CD14-positive monocyte (primary cell): ENCODE data around the gene INO80. TPM values are rescaled to one million over a fixed set of nuclear protein-coding genes. Genes with fewer than 3 reads are reported as not detected.
A peak's percentile ranks its signal among the peaks of the same experiment; 100 is the strongest.

Experiments used
- DNase-seq, 3 donors: peaks; one replicate each; pipeline ENCODE4 v3.0.0-alpha.2; 2011 to 2022
- H2AFZ ChIP-seq: 2 replicates; pipeline ENCODE4 v1.6.0; 2012; ENCODE audit warnings: mild to moderate bottlenecking, low read depth, low read length, inconsistent platforms; ENCODE audit not compliant: insufficient read depth, poor library complexity, severe bottlenecking
- H3K27ac ChIP-seq, 2 donors: 1 replicate in 1 of 2; 2 replicates in 1 of 2; pipeline ENCODE4 v1.5.1; 2012 to 2013; ENCODE audit warnings: low read length in 2 of 2, control low read depth in 1 of 2, inconsistent platforms in 1 of 2, low read depth in 1 of 2, mild to moderate bottlenecking in 1 of 2
- H3K27me3 ChIP-seq, 2 donors: one replicate each; pipeline versions ENCODE4 v1.6.0 to v1.6.1; 2011 to 2013; ENCODE audit warnings: low read length in 2 of 2; ENCODE audit not compliant: control insufficient read depth in 2 of 2, insufficient read depth in 2 of 2
- H3K36me3 ChIP-seq, 2 donors: replicated peaks in 1 of 2; 1 replicate in 1 of 2; 2 replicates in 1 of 2; pipeline versions ENCODE4 v1.5.1 to v1.6.1; 2012 to 2013; ENCODE audit warnings: low read length in 2 of 2, control low read depth in 1 of 2, inconsistent platforms in 1 of 2, mild to moderate bottlenecking in 1 of 2; ENCODE audit not compliant: insufficient read depth in 2 of 2, control insufficient read depth in 1 of 2
- H3K4me1 ChIP-seq, 2 donors: 1 replicate in 1 of 2; 2 replicates in 1 of 2; pipeline versions ENCODE4 v1.5.1 to v1.6.1; 2012 to 2013; ENCODE audit warnings: low read length in 2 of 2, control low read depth in 1 of 2, inconsistent platforms in 1 of 2, mild to moderate bottlenecking in 1 of 2, moderate library complexity in 1 of 2; ENCODE audit not compliant: insufficient read depth in 2 of 2, control insufficient read depth in 1 of 2
- H3K4me2 ChIP-seq: replicated peaks from 2 replicates; pipeline ENCODE3; 2012; ENCODE audit warnings: low read length, moderate library complexity, mild to moderate bottlenecking; ENCODE audit not compliant: poor library complexity, severe bottlenecking; ENCODE audit errors: extremely low read depth
- H3K4me3 ChIP-seq, 3 experiments: fragments of 200-600 bp in 1 of 3; sonication (generic) in 1 of 3; replicated peaks in 1 of 3; 1 replicate in 2 of 3; 2 replicates in 1 of 3; pipeline ENCODE4 v1.5.1; 2011 to 2013; ENCODE audit warnings: low read length in 3 of 3, mild to moderate bottlenecking in 3 of 3, control low read depth in 2 of 3, low read depth in 2 of 3, inconsistent platforms in 1 of 3, moderate library complexity in 1 of 3
- H3K79me2 ChIP-seq: 2 replicates; pipeline ENCODE4 v1.6.0; 2012; ENCODE audit warnings: mild to moderate bottlenecking, control low read depth, inconsistent platforms, low read length, moderate library complexity; ENCODE audit not compliant: insufficient read depth
- H3K9ac ChIP-seq: 2 replicates; pipeline ENCODE4 v1.6.0; 2017; ENCODE audit warnings: low read length, mild to moderate bottlenecking; ENCODE audit not compliant: insufficient read depth, poor library complexity, severe bottlenecking
- H3K9me3 ChIP-seq, 2 donors: replicated peaks in 1 of 2; 1 replicate in 1 of 2; 2 replicates in 1 of 2; pipeline versions ENCODE4 v1.5.1 to v1.6.1; 2012 to 2013; ENCODE audit warnings: low read length in 2 of 2, control low read depth in 1 of 2; ENCODE audit not compliant: control insufficient read depth in 1 of 2, insufficient read depth in 1 of 2
- H4K20me1 ChIP-seq: 2 replicates; pipeline ENCODE4 v1.6.0; 2012; ENCODE audit warnings: mild to moderate bottlenecking, low read length, control low read depth, moderate library complexity; ENCODE audit not compliant: insufficient read depth
- H3K27ac Mint-ChIP-seq, 7 donors: one replicate each; pipeline ENCODE4 v1.8.0; 2020; ENCODE audit warnings: mild to moderate bottlenecking in 7 of 7, mixed read lengths in 7 of 7, moderate library complexity in 6 of 7, inconsistent platforms in 2 of 7
- H3K27me3 Mint-ChIP-seq, 3 donors: one replicate each; pipeline ENCODE4 v1.8.0; 2021 to 2022; ENCODE audit warnings: low read depth in 3 of 3, mild to moderate bottlenecking in 3 of 3, mixed read lengths in 3 of 3, moderate library complexity in 3 of 3, inconsistent platforms in 1 of 3
- H3K36me3 Mint-ChIP-seq, 2 donors: one replicate each; pipeline ENCODE4 v1.8.0; 2020; ENCODE audit warnings: mixed read lengths in 2 of 2, inconsistent platforms in 1 of 2, mild to moderate bottlenecking in 1 of 2
- H3K4me1 Mint-ChIP-seq: one replicate; pipeline ENCODE4 v1.8.0; 2020; ENCODE audit warnings: mild to moderate bottlenecking, mixed read lengths
- H3K4me3 Mint-ChIP-seq, 2 donors: one replicate each; pipeline ENCODE4 v1.8.0; 2020; ENCODE audit warnings: mild to moderate bottlenecking in 2 of 2, mixed read lengths in 2 of 2, moderate library complexity in 1 of 2
- H3K9me3 Mint-ChIP-seq, 7 donors: one replicate each; pipeline ENCODE4 v1.8.0; 2020 to 2022; ENCODE audit warnings: mixed read lengths in 7 of 7, mild to moderate bottlenecking in 6 of 7, moderate library complexity in 6 of 7, inconsistent platforms in 2 of 7
- WGBS: methylation state at CpG from one replicate; pipeline ENCODE4 v1.1.5; 2013; ENCODE audit warnings: missing lambda C conversion rate; ENCODE audit not compliant: insufficient coverage; 5-methylcytosine and 5-hydroxymethylcytosine counted together
- intact Hi-C, 2 donors: fragments of 100-400 bp; cut with micrococcal nuclease; formaldehyde crosslinking; loops; one replicate each; pipeline versions ENCODE4 v1.15.0 to v1.15.1; 2023
- polyA plus RNA-seq, 3 donors: library from polyadenylated mRNA; depleted of rRNA in 1 of 3; unstranded in 2 of 3; stranded (reverse) in 1 of 3; fragments of 300-500 nt in 2 of 3; fragments of >200 nt in 1 of 3; fragmentation: Illumina TruSeq in 2 of 3; gene quantifications; 1 replicate in 2 of 3; 2 replicates in 1 of 3; pipeline ENCODE4 v1.2.3, GENCODE V29; 2012 to 2021
- TF ChIP-seq, protein P1 (sequence below): fragments of 200-600 bp; IDR thresholded peaks from one replicate; pipeline ENCODE4 v1.8.0; 2022; ENCODE audit warnings: antibody characterized with exemption, mild to moderate bottlenecking

Gene INO80
- polyA plus RNA-seq, 3 donors = 2.3 to 13.1 (median 2.4) TPM

DNA sequence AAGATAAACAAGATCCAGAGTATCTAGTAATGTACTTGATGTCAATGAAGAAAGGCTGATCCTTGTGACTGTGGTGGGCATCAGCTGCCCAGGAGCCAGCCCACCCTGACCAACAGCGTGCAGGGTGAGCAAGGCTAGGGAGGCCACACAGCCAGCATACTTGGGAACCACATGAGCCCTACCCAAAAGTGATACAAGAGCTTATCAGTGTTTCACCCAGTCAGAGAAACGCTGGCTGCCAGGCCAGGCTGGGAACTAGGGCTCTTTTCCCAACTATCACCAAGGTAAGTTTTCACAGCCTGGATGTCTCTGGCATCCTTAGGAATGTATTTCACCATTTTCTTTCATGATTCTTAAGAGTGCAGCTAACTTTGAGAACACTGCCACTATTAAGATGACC is 137.9 kb downstream of the INO80 start:
- no peaks in the 10 kb centered on the region for H3K27me3 ChIP-seq

DNA sequence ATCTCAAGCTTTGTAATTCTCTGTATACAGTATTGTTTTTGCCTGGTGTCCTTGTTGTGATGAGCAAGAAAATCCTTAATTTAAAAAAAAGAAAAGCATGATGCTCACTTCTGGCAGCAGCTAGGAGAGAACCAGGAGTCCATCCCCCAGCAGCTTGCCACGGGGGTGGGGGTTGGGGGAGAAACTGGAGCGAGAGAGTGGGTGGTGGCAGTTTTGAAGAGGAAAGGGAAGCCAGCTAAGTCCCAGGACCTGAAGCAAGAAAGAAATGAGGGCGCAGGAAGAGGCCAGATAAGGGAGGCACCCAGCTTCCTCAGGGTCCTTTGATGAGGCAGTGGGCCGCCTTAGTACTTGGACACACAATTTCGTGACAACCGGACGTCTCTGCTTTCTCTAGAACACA is 139.3 kb downstream of the INO80 start:
- Histone ChIP-seq H3K27ac (no peak overlapping the region), H3K9ac (no peak overlapping the region), H3K4me3 (no peak overlapping the region), H3K4me2 (no peak overlapping the region), H3K79me2 (no peaks in the 10 kb centered on the region), H2AFZ (no peak overlapping the region), H3K27me3 (no peaks in the 10 kb centered on the region), H4K20me1 (peaks cover 4% of the 10 kb centered on the region), H3K9me3 (no peaks in the 10 kb centered on the region), H3K4me1 (no peaks in the 10 kb centered on the region), H3K36me3 (peaks cover 57 to 64% of the 10 kb centered on the region in 2 donors)
- H3K36me3 Mint-ChIP-seq = peaks cover 62 to 74% of the 10 kb centered on the region in 2 donors
- H3K27ac Mint-ChIP-seq = peak overlapping the region in 2 of 7 donors; percentile 16
- WGBS = 76% methylated on average over 6 of the region's 7 CpGs
- no peak overlapping the region for H3K4me3 Mint-ChIP-seq
- peaks cover 0 to 3% (median 1%) of the 10 kb centered on the region in 3 donors for H3K27me3 Mint-ChIP-seq
- TF ChIP-seq, protein P1, sequence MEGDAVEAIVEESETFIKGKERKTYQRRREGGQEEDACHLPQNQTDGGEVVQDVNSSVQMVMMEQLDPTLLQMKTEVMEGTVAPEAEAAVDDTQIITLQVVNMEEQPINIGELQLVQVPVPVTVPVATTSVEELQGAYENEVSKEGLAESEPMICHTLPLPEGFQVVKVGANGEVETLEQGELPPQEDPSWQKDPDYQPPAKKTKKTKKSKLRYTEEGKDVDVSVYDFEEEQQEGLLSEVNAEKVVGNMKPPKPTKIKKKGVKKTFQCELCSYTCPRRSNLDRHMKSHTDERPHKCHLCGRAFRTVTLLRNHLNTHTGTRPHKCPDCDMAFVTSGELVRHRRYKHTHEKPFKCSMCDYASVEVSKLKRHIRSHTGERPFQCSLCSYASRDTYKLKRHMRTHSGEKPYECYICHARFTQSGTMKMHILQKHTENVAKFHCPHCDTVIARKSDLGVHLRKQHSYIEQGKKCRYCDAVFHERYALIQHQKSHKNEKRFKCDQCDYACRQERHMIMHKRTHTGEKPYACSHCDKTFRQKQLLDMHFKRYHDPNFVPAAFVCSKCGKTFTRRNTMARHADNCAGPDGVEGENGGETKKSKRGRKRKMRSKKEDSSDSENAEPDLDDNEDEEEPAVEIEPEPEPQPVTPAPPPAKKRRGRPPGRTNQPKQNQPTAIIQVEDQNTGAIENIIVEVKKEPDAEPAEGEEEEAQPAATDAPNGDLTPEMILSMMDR = no peak
- no peaks in the 10 kb centered on the region for H3K9me3 Mint-ChIP-seq
- DNase-seq = no peak
- intact Hi-C loops = no loop called here
- H3K4me1 Mint-ChIP-seq = no peaks in the 10 kb centered on the region

More for the DNA sequence above, 137.9 kb downstream of the INO80 start:
- Histone ChIP-seq H3K27ac (no peak overlapping the region), H3K4me1 (no peaks in the 10 kb centered on the region), H3K9me3 (no peaks in the 10 kb centered on the region), H3K9ac (no peak overlapping the region), H2AFZ (no peak overlapping the region), H4K20me1 (peaks cover 4% of the 10 kb centered on the region), H3K4me2 (no peak overlapping the region), H3K36me3 (peaks cover 70 to 77% of the 10 kb centered on the region in 2 donors), H3K79me2 (no peaks in the 10 kb centered on the region), H3K4me3 (no peak overlapping the region)
- no peak for DNase-seq
- intact Hi-C loops = no loop called here
- Mint-ChIP-seq H3K27me3 (peaks cover 0 to 3% (median 0%) of the 10 kb centered on the region in 3 donors), H3K27ac (no peak overlapping the region), H3K4me3 (no peak overlapping the region), H3K9me3 (no peaks in the 10 kb centered on the region), H3K4me1 (no peaks in the 10 kb centered on the region), H3K36me3 (peaks cover 75 to 88% of the 10 kb centered on the region in 2 donors)
- TF ChIP-seq, protein P1 = no peak
- 100% methylated on average over 1 of the region's 2 CpGs for WGBS
